ENCODE data around the gene LRRIQ1. TPM values are rescaled to one million over a fixed set of nuclear protein-coding genes. Genes with fewer than 3 reads are reported as not detected.

LRRIQ1 gene
- total and polyA plus RNA-seq, 2 of the 8 experiments (the other 6 are each of a cell fraction or from before 2014, with no cell fraction given), result 0.24 to 0.76 TPM

- no peak overlapping the region for H2BK15ac ChIP-seq (ENCODE audit: low read length)
- POLR2A ChIA-PET (ENCODE audit: partially characterized antibody), result no interaction called here
These were observed 121.0 kb downstream of the LRRIQ1 start for GRCh38 chr12:85157035-85157603.

More at GRCh38 chr12:85157035-85157603, 121.0 kb downstream of the LRRIQ1 start:
- no peak overlapping the region for H2AK5ac ChIP-seq (ENCODE audit: low read depth, low read length)
- no peak overlapping the region for H3K4me2 ChIP-seq (ENCODE audit: insufficient read depth in 1 of 2, low read depth in 2 of 2, low read length in 2 of 2)
- H3K4me3 ChIP-seq (ENCODE audit: extremely low read depth in 1 of 4, insufficient read depth in 2 of 4, low read depth in 3 of 4, low read length in 4 of 4), result no peak overlapping the region
- H2BK20ac ChIP-seq (ENCODE audit: low read length), result no peak overlapping the region
- H2BK5ac ChIP-seq (ENCODE audit: low read depth, low read length), result no peak overlapping the region
- FAIRE-seq, result no peak
- H3K27ac ChIP-seq (ENCODE audit: low read depth, low read length), result no peak overlapping the region
- no peaks in the 10 kb centered on the region for H3K9me3 ChIP-seq (ENCODE audit: insufficient read depth in 2 of 2, low read depth in 1 of 2, low read length in 1 of 2)
- no peak overlapping the region for H4K8ac ChIP-seq (ENCODE audit: extremely low read depth, insufficient read depth, low read length)
- no peaks in the 10 kb centered on the region for H3K23me2 ChIP-seq (ENCODE audit: low read depth, low read length)
- CTCF ChIA-PET (ENCODE audit: partially characterized antibody), result interaction anchor here (0.7 to 2.8 kb wide), 16 partner anchors 9 to 766 kb away, joined by 3 to 11 read pairs (median 3); partner anchors contain the start of gene ALX1
- no peak overlapping the region for H3K56ac ChIP-seq (replicated peaks; ENCODE audit: insufficient read length, low read depth, low read length)
- no peaks in the 10 kb centered on the region for H3K36me3 ChIP-seq (ENCODE audit: control insufficient read depth in 2 of 4, insufficient read depth in 4 of 4, low read length in 3 of 4)
- no peaks in the 10 kb centered on the region for H3K79me2 ChIP-seq (ENCODE audit: control insufficient read depth in 1 of 2, insufficient read depth in 2 of 2, low read length in 2 of 2)
- H4K91ac ChIP-seq (replicated peaks; ENCODE audit: insufficient read length, low read length), result no peak overlapping the region
- H3K18ac ChIP-seq (ENCODE audit: extremely low read depth, low read length), result no peak overlapping the region
- TF ChIP-seq HDAC2 (IDR thresholded peaks at IDR 0.05; ENCODE audit: borderline replicate concordance in 1 of 2, low read depth in 2 of 2, low read length in 2 of 2) (no peak), ATF3 (IDR thresholded peaks at IDR 0.05; ENCODE audit: insufficient read depth, low read depth, low read length) (no peak), CBX5 (IDR thresholded peaks at IDR 0.05; ENCODE audit: low read depth, low read length) (no peak), RBBP5 (IDR thresholded peaks at IDR 0.05; ENCODE audit: borderline replicate concordance, low read depth, low read length) (no peak), PHF8 (conservative IDR thresholded peaks at IDR 0.05; ENCODE audit: low read depth, low read length) (no peak), SIN3A (conservative IDR thresholded peaks at IDR 0.05 in 1 of 2, IDR thresholded peaks at IDR 0.05 in 1 of 2; ENCODE audit: low read depth in 1 of 2, low read length in 2 of 2) (no peak), SUZ12 (IDR thresholded peaks at IDR 0.05; ENCODE audit: low read length) (no peak), BACH1 (IDR thresholded peaks at IDR 0.05; ENCODE audit: low read length) (no peak)
- no peak for DNase-seq (ENCODE audit: low read depth in 1 of 2, low spot score in 2 of 2)
- 81% methylated on average over 3 of the region's 3 CpGs; no CpG with 5 or more reads in 1 of the 2 experiments for WGBS, 2 experiments (ENCODE audit: extremely low coverage in 1 of 2, insufficient coverage in 1 of 2, insufficient read length in 1 of 2, insufficient replicate concordance in 2 of 2, low coverage in 1 of 2, low lambda C conversion rate in 2 of 2, missing lambda C conversion rate in 1 of 2)
- H2BK12ac ChIP-seq (ENCODE audit: low read depth, low read length), result no peak overlapping the region
- no peak overlapping the region for H3K4ac ChIP-seq (replicated peaks; ENCODE audit: insufficient read length, low read depth, low read length)
- H2AFZ ChIP-seq (ENCODE audit: low read length), result 0 out of 2 replicates have a peak overlapping the region, but pooled peaks have one; percentile 28
- H3K9ac ChIP-seq (replicated peaks in 1 of 4; ENCODE audit: extremely low read depth in 1 of 4, low read depth in 3 of 4, low read length in 3 of 4), result no peak overlapping the region
- no peak overlapping the region for H2BK120ac ChIP-seq (replicated peaks; ENCODE audit: low read depth, low read length)
- H3K79me1 ChIP-seq (ENCODE audit: low read depth, low read length), result no peaks in the 10 kb centered on the region
- H3K14ac ChIP-seq (ENCODE audit: insufficient read length), result no peak overlapping the region
- no peaks in the 10 kb centered on the region for H3K4me1 ChIP-seq (replicated peaks in 1 of 4; ENCODE audit: control insufficient read depth in 3 of 4, insufficient read depth in 4 of 4, low read length in 3 of 4)
- no peak overlapping the region for H4K5ac ChIP-seq (ENCODE audit: insufficient read length, low read depth, low read length)
- no peaks in the 10 kb centered on the region for H4K20me1 ChIP-seq (replicated peaks in 1 of 2; ENCODE audit: control insufficient read depth in 1 of 2, insufficient read depth in 2 of 2, low read length in 2 of 2)
- no peaks in the 10 kb centered on the region for H3K27me3 ChIP-seq (replicated peaks in 1 of 4; ENCODE audit: control insufficient read depth in 3 of 4, extremely low read depth in 1 of 4, insufficient read depth in 3 of 4, low read length in 3 of 4)
- H3K23ac ChIP-seq (ENCODE audit: insufficient read length), result no peak overlapping the region

All from H1 (cell line).